HG02642 (cell line): ENCODE results near the gene KRT81.
"Not testable (repeated sequence)": the region's sequence is repeated elsewhere in the genome, so short reads cannot be mapped to it uniquely, and the experiment has no call there.

Experiments
- ATAC-seq: cut with Tn5 transposase; IDR thresholded peaks from one replicate; pipeline ENCODE4 v1.9.1; 2021; ENCODE audit warnings: mild to moderate bottlenecking; ENCODE audit not compliant: unreplicated experiment, poor library complexity

KRT81 gene

DNA sequence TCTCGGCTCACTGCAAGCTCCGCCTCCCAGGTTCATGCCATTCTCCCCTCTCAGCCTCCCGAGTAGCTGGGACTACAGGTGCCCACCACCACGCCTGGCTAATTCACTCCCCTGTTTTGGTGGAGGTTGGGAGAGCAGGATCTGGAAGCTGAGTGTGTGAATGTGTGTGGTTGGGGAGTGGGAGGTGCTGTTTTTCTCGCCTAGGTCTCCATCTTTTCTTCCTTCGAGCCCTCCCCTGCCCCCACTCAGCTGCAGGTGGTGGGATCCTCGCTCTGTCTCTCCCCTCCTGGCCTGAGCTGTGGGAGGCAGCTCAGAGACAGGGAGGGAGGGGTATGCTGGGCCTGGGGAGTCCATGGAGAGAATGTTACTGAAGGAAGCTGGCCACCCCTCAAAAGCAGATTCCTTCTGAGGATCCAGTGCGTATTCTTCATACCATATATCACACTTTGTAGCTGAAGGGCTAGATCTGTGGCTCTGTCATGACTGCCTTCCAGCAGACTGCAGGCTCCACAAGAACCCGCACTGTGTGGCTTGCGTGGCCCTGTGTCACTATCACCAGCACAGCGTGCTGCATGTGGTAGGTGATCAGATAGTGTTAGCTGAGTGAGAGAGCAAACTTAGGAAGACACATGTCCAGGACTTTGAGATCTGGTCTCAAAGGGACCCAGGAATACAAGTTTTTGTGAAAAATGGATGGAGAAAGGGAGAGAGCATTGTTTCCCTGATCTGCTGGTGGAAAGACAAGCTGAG lies 27.1 kb upstream of the KRT81 start:
- no peak for ATAC-seq

DNA sequence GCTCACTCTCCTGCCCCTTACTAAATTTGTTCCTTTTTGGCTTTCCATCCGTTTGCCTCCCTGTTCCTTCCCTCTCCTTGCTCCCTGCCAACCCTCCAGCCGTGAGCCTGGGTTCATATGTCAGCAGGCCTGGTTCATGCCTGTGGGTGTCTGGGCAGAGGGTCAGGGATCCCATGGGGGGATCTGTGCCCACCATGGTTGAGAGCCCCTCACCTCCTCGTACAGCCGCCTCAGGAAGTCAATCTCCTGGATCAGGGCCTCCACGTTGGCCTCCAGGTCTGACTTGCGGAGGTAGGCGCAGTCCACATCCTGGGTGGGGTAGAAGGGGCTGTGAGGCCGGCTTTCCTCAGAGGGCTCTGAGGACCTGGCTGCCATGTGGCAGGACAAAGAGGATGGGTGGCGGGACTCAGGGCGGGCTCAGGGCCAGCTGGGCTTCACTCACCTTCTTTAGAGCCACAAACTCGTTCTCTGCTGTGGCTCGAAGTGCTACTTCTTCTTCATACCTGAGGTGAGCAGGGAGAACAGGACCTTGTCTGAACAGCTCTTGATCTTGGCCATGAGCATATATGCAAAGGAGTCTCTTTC lies 26.2 kb upstream of the KRT81 start:
- no peak for ATAC-seq

DNA sequence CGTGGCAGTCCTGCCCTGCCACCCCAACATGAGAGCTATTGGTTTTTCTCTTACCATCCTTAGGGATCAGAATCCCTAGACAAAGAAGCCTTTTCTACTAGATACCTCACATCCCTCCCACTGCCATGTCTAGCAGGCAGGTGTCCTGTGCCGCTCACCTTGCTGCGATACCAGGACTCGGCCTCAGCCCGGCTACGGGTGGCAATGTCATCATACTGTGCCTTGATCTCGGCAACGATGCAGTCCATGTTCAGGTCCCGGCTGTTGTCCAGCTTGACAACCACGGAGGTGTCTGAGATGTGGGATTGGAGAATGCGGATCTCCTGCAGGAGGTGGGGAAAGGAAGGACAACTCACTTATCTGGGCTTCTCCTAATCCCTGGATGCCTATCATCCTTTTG lies 25.4 kb upstream of the KRT81 start:
- ATAC-seq, result no peak

DNA sequence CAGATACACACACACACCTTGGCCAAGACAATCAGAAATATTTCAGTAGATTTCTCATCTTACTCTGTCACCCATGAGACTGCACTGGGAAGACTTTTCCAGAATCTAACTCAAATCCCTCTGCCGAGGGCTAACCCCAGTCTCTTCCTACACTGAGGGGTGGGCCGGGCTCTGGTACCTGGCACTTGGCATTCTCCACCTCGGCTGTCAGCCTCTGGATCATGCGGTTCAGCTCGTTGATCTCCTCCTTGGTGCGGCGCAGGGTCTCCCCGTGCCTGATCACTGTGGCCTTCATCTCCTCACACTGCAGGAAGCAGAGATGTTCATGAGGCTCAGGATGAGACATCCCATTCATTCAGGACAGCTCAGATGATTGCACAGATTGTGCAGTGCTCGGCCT lies 25.0 kb upstream of the KRT81 start:
- ATAC-seq, result no peak

DNA sequence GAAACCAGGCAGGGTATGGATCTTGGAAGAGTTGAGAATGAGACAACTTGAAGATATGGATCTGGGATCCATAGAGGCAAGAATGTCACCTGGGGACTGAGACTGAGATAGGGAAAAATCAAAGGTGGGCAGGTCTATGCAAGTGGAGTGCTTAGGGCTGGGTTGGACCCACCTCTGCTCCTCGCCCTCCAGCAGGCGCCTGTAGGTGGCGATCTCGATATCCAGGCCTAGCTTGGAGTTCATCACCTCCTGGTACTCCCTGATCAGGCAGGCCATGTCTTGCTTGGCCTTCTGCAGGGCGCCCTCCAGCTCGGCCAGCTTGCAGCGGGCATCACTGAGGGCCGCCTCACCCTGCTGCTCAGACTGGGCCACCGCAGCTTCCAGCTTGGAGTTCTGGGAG lies 24.4 kb upstream of the KRT81 start:
- ATAC-seq, result not testable (repeated sequence)

DNA sequence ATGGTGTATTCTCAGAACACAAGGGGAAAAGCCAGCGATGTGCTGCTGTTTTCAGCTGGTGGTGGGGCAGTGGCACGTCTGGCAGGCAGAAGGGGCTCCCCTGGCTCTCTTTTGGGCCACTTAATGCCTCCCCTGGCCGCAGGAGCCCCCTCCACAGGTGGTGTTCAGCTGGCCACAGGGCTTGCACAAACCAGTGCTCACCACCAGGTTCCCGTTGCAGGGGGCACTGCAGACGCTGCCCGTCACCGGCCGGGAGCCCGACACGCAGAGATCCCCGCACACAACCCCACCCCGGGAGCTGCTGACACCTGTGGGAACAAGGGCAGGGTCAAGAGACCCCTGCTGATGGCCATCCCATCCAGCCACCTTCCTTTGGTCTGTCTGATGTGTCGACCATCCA lies 23.2 kb upstream of the KRT81 start:
- ATAC-seq, result no peak

DNA sequence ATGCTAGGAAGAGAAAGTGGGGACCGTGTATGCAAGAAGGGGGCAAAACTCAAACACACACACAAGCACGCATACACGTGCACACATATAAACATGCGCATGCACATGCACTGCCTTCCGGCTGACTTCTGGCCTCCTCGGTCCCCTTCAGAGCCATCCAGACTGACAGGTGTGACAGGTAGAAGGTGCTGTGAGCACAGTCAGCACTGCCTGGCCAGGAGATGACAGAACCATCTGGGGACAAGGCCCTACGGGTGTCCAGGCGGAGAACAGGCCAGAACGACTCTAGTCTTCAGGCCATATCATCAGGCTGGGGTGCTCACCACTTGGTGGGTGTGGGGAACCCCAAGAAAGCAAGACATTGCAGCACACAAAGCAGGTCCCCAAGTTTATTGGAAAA lies 22.6 kb upstream of the KRT81 start:
- no peak for ATAC-seq

DNA sequence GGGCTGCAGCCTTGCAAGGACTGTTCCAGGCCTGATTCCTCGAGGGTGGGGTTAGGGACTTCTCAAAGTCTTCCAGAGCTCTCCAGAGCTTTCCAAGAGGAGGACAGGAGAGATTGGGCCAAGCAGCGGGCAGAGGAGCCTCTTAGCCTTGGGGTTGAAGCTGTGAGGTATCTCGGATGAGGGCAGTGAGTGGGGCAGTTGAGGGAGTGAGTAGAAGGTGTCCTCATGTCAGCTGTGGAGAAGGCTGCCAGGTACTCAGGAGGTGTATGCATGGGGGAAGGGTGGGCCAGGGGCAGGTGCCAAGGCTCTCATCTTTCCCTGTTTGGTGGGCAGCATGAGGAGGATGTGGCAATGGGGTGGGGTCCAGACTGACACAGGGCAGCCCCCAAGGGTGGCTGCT lies 22.1 kb upstream of the KRT81 start:
- no peak for ATAC-seq

DNA sequence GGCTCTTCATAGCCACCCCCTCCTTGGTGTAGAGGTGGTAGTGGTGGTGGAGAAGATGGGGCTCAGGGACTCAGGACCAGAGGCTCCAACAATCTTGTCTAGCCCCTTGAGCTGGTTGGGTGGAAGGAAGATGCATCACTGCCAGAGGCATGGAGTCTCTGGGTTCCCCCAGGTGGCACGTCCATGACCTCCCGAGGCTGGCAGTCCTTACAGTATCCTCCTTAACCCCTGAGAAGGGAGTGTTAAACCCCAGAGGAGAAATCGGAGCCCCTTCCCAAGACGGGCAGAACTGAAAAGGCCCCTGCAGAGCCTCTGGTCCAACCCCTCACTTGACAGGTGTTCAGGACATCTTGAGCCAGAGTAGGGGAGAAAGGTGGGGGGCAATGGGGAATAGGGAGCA lies 20.8 kb upstream of the KRT81 start:
- no peak for ATAC-seq

DNA sequence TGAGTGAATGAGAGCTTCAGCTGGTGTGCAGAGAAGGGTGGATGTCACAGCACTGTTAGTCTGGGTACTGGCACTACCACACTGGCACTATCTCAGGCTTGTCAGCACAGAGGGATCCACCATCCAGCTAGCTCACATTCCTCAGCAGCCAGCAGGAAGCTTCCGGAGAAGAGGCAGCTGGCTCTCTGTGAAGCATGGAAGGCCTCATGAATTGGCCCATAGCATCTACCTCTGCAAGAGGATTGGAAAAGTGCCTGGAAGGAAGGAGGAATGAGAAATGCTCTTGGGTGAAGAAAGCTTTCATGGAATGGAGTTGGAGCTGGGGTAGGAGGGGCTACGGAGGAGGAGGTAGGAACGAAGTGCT lies 19.9 kb upstream of the KRT81 start:
- ATAC-seq, result no peak

DNA sequence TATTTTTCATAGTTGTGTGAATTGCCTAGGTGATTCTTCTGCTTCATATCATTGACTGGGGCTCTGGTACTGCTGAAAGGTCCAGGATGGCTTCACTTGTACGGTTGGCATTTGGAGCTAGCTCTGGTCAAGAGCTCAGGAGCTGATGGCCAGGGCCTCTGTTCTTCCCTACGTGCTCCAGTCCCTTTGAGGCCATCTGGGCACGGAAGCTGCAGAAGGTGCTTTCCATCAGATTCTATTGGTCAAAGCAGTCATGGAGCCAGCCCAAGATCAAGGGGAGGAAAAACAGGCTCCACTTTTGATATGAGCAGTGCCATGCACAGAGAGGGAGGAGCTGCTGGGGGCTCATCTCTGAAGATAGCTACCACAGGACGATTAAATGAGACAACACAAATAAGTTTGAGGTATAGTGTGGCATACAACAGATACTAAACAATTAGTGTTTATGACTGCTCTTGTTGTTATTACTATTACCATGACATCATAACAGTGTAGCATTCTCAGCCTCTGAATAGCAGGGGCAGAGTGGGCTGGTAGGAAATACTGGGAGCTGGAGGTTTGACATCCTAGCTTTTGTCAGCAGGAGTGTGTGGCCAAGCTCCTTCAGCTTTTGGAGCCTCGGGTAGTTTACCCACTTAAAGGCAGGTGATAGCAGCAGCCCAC lies 19.4 kb upstream of the KRT81 start:
- no peak for ATAC-seq

DNA sequence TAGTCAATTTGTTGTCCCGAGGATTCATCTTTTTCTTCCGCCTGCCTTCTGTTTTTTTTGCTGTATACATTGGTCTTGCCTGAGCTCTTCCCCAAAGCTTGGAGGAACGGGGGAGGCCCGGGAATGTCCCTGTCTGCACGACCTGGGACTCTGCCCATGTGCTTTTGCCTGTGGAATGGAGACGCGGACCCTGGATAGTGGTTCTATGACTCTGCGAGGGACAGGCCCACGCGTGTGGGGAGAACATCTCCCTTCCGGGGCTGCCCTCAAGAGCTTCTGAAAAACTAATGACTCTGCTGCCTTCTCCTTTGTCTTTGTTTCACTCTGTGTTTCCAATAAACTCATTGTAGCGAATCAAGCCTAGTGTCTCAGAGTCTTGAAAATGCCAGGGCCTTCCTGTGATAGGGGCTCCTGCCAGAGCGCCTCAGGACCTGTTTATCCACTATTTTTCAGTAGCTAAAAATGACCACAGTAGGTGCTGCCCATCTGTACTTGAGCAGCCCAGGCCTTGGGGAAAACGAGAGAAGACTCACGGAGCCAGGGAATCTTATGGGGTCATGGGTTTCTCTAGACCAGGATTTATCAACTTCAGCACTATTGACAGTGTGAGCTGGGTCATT lies 17.6 kb upstream of the KRT81 start:
- no peak for ATAC-seq

DNA sequence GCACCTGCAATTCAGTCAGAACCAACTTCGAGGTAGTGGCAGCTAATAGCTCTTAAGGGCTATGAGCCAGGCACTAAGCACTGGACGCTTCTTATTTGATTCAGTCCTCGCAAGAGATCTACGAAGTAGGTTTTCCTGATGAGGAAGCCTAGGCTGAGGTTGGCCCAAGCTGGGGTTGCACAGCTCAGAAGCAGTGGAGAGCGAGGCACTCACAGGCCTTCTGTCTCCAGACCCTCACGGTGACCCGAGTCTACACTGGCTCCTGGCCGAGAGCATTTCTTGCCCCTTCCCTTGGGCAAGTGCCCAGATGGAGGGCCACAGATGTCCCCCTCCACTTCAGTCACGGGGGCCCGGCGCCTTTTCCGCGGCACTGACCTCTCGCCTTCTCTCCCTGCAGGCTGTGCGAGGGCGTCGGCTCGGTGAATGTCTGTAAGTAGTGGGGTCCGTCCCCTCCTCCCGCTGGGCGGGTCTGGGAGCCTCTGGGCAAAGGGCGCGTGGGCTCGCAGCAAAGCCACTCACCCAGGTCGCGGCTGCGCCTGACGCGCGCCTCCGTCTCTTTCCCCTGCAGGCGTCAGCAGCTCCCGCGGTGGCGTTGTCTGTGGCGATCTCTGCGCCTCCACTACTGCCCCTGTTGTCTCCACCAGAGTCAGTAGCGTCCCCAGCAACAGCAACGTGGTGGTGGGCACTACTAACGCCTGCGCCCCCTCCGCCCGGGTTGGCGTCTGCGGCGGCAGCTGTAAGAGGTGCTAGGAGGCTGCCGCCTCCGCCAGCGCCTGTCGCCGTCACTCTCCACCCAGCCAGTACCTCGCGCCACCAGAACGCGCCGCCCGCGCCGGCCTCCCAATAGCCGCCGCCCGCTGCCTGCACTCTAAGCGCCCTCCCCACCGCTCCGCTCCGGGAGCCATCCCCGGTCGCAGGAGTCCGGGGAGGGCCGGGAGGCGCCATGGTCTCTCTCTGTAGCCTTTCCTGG lies 16.8 kb upstream of the KRT81 start:
- ATAC-seq, result no peak

DNA sequence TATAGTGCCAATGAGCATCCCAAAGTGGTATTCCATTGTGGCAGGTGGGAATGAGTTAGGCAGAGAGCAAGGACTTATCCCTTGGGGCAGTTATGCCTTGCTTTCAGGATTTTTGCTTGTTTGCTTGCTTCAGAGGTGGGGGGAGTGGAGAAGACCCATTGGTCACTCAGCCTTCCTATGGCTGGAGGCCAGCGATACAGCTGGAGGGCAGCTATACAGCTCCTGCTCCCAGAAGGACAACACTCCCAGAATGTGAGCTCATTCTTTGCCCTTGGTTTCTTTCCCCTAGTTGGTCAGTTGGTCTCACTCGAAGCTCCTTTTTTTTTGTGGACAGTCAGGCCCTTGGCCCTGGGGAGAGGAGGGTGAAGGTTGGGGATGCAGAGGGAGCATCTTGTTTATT lies 15.4 kb upstream of the KRT81 start:
- ATAC-seq, result no peak

DNA sequence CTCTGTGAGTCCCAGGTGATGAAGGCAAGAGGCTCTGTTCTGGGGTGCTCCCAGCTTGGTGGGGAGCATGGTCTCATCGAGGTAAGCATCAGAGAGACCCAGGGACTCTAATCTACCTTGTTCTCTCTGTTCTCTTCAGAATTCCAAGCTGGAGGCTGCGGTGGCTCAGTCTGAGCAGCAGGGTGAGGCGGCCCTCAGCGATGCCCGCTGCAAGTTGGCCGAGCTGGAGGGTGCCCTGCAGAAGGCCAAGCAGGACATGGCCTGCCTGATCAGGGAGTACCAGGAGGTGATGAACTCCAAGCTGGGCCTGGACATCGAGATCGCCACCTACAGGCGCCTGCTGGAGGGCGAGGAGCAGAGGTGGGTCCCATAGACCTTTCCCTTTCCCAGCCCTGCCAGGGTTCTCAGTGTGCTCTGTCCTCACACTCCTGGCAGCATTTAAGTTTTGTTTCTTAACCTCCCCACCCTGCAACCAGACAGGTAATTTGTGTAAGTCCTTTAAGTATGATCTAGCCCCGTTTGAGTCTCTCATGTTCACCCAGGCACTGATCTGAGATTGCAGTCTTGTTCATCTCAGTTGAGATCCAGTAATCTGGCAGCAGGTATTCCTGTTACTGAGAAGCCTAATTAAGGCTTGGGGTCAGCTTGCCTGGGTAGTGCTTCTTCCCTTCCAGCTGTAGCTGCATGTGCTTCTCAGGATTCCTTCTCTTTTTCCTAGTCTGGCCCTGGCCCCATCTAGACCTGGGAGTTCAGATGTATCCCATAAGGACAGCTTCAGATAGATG lies 14.8 kb upstream of the KRT81 start:
- ATAC-seq, result no peak

DNA sequence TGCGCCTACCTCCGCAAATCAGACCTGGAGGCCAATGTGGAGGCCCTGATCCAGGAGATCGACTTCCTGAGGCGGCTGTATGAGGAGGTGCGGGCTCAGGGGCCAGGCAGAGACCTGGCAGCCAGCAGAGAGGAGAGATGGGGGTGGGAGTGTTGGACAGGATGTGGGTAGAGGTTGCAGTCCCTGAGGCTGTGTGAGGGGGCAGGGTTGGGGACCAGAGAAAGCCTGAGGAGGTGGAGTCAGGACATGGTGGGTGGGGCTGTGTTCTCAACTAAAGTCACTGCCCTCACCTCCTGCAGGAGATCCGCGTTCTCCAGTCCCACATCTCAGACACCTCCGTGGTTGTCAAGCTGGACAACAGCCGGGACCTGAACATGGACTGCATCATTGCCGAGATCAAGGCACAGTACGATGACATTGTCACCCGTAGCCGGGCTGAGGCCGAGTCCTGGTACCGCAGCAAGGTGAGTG lies 13.6 kb upstream of the KRT81 start:
- ATAC-seq, result peak; percentile 80

DNA sequence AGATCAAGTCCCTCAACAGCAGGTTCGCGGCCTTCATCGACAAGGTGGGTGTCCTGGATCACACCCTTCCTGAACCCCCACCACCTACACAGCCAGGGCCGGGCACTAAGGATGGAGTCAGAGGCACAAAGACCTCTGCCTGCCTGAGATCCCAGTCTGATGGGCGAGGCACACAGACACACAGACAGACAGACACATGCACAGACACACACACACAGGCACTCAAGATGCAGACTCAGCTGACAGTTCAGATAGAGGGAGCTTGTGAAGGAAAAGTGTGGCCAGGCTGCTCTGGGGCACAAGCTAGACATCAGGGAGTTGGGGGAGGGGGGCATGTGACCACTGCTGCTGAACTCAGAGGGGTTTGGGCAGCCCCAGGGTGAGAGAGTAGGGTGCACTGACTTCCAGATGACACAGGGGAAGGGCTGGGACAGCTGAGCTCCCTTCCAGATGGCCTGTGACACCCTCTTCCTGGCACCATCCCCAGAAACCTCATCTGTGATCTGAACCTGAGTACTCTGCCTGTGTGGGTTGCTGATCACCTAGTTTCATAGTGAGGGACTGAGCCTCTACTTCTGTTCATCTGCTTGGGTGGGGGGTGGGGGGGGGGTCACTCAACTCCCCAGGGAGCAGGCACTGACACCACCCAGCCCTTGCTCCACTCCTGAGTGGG lies 11.0 kb upstream of the KRT81 start:
- not testable (repeated sequence) for ATAC-seq

DNA sequence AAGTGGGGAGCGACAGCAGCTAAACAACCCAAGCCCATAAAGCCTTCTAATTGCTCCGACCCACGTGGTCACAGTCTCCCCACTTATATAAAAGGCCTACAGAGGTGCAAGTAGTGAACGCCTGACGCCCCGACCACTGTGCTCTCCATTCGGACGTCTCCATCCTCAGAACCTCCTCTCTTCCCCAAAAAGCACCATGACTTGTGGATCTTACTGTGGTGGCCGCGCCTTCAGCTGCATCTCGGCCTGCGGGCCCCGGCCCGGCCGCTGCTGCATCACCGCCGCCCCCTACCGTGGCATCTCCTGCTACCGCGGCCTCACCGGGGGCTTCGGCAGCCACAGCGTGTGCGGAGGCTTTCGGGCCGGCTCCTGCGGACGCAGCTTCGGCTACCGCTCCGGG lies 10.4 kb upstream of the KRT81 start:
- ATAC-seq, result not testable (repeated sequence)
